ENCODE results near the gene SLC13A5. TPM values are rescaled to one million over a fixed set of nuclear protein-coding genes. Genes with fewer than 3 reads are reported as not detected.
A peak's percentile ranks its signal among the peaks of the same experiment; 100 is the strongest.

SLC13A5 gene
- total RNA-seq, 1 donor from 2014 or later: not detected

- Mint-ChIP-seq H3K27ac (ENCODE audit: unreplicated experiment) (no peak overlapping the region), H3K4me1 (ENCODE audit: low read depth, unreplicated experiment) (no peaks in the 10 kb centered on the region), H3K9me3 (ENCODE audit: unreplicated experiment) (no peaks in the 10 kb centered on the region)
Observed at GRCh38 chr17:6704470-6705052, 8.6 kb downstream of the SLC13A5 start.

GRCh38 chr17:6703751-6704150 lies 9.4 kb downstream of the SLC13A5 start:
- DNase-seq: no peak
- Mint-ChIP-seq H3K27me3 (ENCODE audit: unreplicated experiment) (peaks cover 2% of the 10 kb centered on the region), H3K4me1 (ENCODE audit: low read depth, unreplicated experiment) (no peaks in the 10 kb centered on the region), H3K36me3 (ENCODE audit: unreplicated experiment) (no peaks in the 10 kb centered on the region), H3K4me3 (ENCODE audit: unreplicated experiment) (no peak overlapping the region), H3K27ac (ENCODE audit: unreplicated experiment) (no peak overlapping the region), H3K9me3 (ENCODE audit: unreplicated experiment) (no peaks in the 10 kb centered on the region)
- TF ChIP-seq CTCF (IDR thresholded peaks at IDR 0.05; ENCODE audit: partially characterized antibody, unreplicated experiment): no peak

More at GRCh38 chr17:6704470-6705052, 8.6 kb downstream of the SLC13A5 start:
- Mint-ChIP-seq H3K36me3 (ENCODE audit: unreplicated experiment) (no peaks in the 10 kb centered on the region), H3K4me3 (ENCODE audit: unreplicated experiment) (no peak overlapping the region), H3K27me3 (ENCODE audit: unreplicated experiment) (peaks cover 2% of the 10 kb centered on the region)
- no peak for DNase-seq
- TF ChIP-seq CTCF (IDR thresholded peaks at IDR 0.05; ENCODE audit: partially characterized antibody, unreplicated experiment): no peak

- Mint-ChIP-seq H3K36me3 (ENCODE audit: unreplicated experiment) (no peaks in the 10 kb centered on the region), H3K9me3 (ENCODE audit: unreplicated experiment) (no peaks in the 10 kb centered on the region), H3K27me3 (ENCODE audit: unreplicated experiment) (peaks cover 2% of the 10 kb centered on the region), H3K4me3 (ENCODE audit: unreplicated experiment) (no peak overlapping the region), H3K4me1 (ENCODE audit: low read depth, unreplicated experiment) (no peaks in the 10 kb centered on the region), H3K27ac (ENCODE audit: unreplicated experiment) (no peak overlapping the region)
- TF ChIP-seq CTCF (IDR thresholded peaks at IDR 0.05; ENCODE audit: partially characterized antibody, unreplicated experiment): no peak
- DNase-seq: no peak
Observed at GRCh38 chr17:6702567-6703215, 10.5 kb downstream of the SLC13A5 start.

- Mint-ChIP-seq H3K36me3 (ENCODE audit: unreplicated experiment) (no peaks in the 10 kb centered on the region), H3K4me1 (ENCODE audit: low read depth, unreplicated experiment) (no peaks in the 10 kb centered on the region), H3K9me3 (ENCODE audit: unreplicated experiment) (no peaks in the 10 kb centered on the region), H3K27me3 (ENCODE audit: unreplicated experiment) (peaks cover 2% of the 10 kb centered on the region), H3K4me3 (ENCODE audit: unreplicated experiment) (no peak overlapping the region), H3K27ac (ENCODE audit: unreplicated experiment) (no peak overlapping the region)
- peak; percentile 75 for DNase-seq
- TF ChIP-seq CTCF (IDR thresholded peaks at IDR 0.05; ENCODE audit: partially characterized antibody, unreplicated experiment): peak; percentile 35
Observed at GRCh38 chr17:6701719-6702118, 11.4 kb downstream of the SLC13A5 start.

- H3K4me3 Mint-ChIP-seq (ENCODE audit: unreplicated experiment): no peak overlapping the region
- no peak for DNase-seq
- peaks cover 2% of the 10 kb centered on the region for H3K27me3 Mint-ChIP-seq (ENCODE audit: unreplicated experiment)
- no peak overlapping the region for H3K27ac Mint-ChIP-seq (ENCODE audit: unreplicated experiment)
- H3K4me1 Mint-ChIP-seq (ENCODE audit: low read depth, unreplicated experiment): no peaks in the 10 kb centered on the region
- no peak for TF ChIP-seq CTCF (IDR thresholded peaks at IDR 0.05; ENCODE audit: partially characterized antibody, unreplicated experiment)
- H3K9me3 Mint-ChIP-seq (ENCODE audit: unreplicated experiment): no peaks in the 10 kb centered on the region
- no peaks in the 10 kb centered on the region for H3K36me3 Mint-ChIP-seq (ENCODE audit: unreplicated experiment)
Observed at GRCh38 chr17:6700948-6701307, 12.2 kb downstream of the SLC13A5 start.

All from glutamatergic neuron (in vitro differentiated cells).